ENCODE results near the gene COL17A1.

- TF ChIP-seq CTCF (IDR thresholded peaks at IDR 0.05), result no peak
- TF ChIP-seq ZFX (IDR thresholded peaks at IDR 0.05; ENCODE audit: borderline replicate concordance), result no peak
Observed at GRCh38 chr10:104054430-104054829, 31.2 kb downstream of the COL17A1 start.
